ENCODE results near the gene ASTN2. TPM values are rescaled to one million over a fixed set of nuclear protein-coding genes. Genes with fewer than 3 reads are reported as not detected.
A peak's percentile ranks its signal among the peaks of the same experiment; 100 is the strongest.

ASTN2 gene
- total RNA-seq, 5 donors from 2014 or later (not counting 1 experiment from before 2014, with no cell fraction given), result 3.7 to 4.8 (median 4.4) TPM

- POLR2A ChIA-PET, result no interaction called here
- WGBS (ENCODE audit: insufficient coverage), result no CpG with 5 or more reads among the region's 1 CpG
These were observed 751.3 kb downstream of the ASTN2 start for GRCh38 chr9:116663581-116663980.

GRCh38 chr9:116662646-116663310 lies 752.1 kb downstream of the ASTN2 start:
- H3K36me3 ChIP-seq (ENCODE audit: control insufficient read depth in 2 of 2, extremely low read depth in 1 of 2, insufficient read depth in 1 of 2, low read length in 1 of 2), result no peaks in the 10 kb centered on the region
- no peaks in the 10 kb centered on the region for H3K4me1 ChIP-seq (ENCODE audit: control insufficient read depth in 1 of 2, extremely low read depth in 1 of 2, insufficient read depth in 2 of 2, low read length in 2 of 2)
- WGBS (ENCODE audit: insufficient coverage), result 92% methylated on average over 2 of the region's 6 CpGs
- ChIA-PET POLR2A (no interaction called here), CTCF (interaction anchor here in 1 of 2 donors (0.6 kb wide), 1 partner anchor 945 kb away, joined by 3 read pairs; no protein-coding TSS in a partner anchor)
- no peak overlapping the region for H3K4me3 ChIP-seq (ENCODE audit: control insufficient read depth in 1 of 2, extremely low read depth in 1 of 2, low read length in 1 of 2)
- no peaks in the 10 kb centered on the region for H3K27me3 ChIP-seq (replicated peaks in 1 of 2; ENCODE audit: control insufficient read depth in 2 of 2, extremely low read depth in 1 of 2, insufficient read depth in 2 of 2, low read length in 1 of 2)
- no peaks in the 10 kb centered on the region for H3K9me3 Mint-ChIP-seq
- no peak for ATAC-seq (replicated peaks in 1 of 4)
- H3K27ac ChIP-seq (ENCODE audit: low read length), result no peak overlapping the region
- H3K27me3 Mint-ChIP-seq, result no peaks in the 10 kb centered on the region
- H3K9me3 ChIP-seq, result no peaks in the 10 kb centered on the region
- no peak for DNase-seq
- H3K4me1 Mint-ChIP-seq, result no peaks in the 10 kb centered on the region
- H3K36me3 Mint-ChIP-seq, result no peaks in the 10 kb centered on the region
- H3K4me3 Mint-ChIP-seq, result no peak overlapping the region
- H3K27ac Mint-ChIP-seq, result no peak overlapping the region

More at GRCh38 chr9:116663581-116663980, 751.3 kb downstream of the ASTN2 start:
- Histone ChIP-seq H3K4me3 (ENCODE audit: control insufficient read depth in 1 of 2, extremely low read depth in 1 of 2, low read length in 1 of 2) (no peak overlapping the region), H3K27ac (ENCODE audit: low read length) (no peak overlapping the region), H3K36me3 (ENCODE audit: control insufficient read depth in 2 of 2, extremely low read depth in 1 of 2, insufficient read depth in 1 of 2, low read length in 1 of 2) (no peaks in the 10 kb centered on the region), H3K4me1 (ENCODE audit: control insufficient read depth in 1 of 2, extremely low read depth in 1 of 2, insufficient read depth in 2 of 2, low read length in 2 of 2) (no peaks in the 10 kb centered on the region), H3K27me3 (replicated peaks in 1 of 2; ENCODE audit: control insufficient read depth in 2 of 2, extremely low read depth in 1 of 2, insufficient read depth in 2 of 2, low read length in 1 of 2) (no peaks in the 10 kb centered on the region), H3K9me3 (no peaks in the 10 kb centered on the region)
- DNase-seq, result no peak
- Mint-ChIP-seq H3K36me3 (no peaks in the 10 kb centered on the region), H3K9me3 (no peaks in the 10 kb centered on the region), H3K4me1 (no peaks in the 10 kb centered on the region), H3K4me3 (no peak overlapping the region), H3K27me3 (no peaks in the 10 kb centered on the region), H3K27ac (no peak overlapping the region)
- CTCF ChIA-PET, result interaction anchor here in 1 of 2 donors (0.5 kb wide), 1 partner anchor 1076 kb away, joined by 3 read pairs; no protein-coding TSS in a partner anchor
- no peak for ATAC-seq (replicated peaks in 1 of 4)

DNA sequence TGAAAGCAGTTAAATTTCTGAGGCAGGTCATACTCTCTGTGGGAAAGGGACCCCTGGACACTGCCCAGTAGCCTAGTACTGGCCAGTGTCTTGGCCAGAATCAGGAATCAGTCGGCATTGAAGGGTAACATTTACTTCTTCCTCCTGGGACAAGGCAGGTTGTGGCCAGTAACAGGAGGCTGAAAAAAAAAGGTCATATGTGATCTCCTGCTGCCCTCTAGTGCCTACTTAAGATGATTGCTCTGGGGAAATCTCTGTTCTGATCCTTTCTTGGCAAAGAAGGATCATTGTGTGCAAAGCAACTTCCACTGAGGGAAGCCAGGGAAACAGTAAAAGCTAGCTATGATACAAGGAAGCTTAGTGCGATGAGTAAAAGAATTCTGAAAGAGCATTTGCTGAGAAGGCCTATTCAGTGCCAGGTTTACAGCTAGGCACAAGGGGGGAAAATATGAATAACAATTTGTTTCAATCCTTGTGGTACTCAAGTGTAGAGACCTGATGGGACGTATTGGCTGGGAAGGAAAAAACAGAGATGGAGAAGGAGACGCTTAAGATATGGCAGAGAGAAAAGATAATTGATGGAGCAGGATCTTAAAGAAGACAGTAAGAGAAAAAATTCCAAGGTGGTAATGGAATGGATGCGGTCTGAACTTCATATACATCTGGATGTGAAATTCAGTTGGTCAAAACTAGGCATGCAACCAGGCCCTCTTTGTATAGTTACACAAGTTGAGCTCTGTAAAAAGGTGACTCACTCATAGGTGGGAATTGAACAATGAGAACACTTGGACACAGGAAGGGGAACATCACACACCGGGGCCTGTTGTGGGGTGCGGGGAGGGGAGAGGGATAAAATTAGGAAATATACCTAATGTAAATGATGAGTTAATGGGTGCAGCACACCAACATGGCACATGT lies 753.6 kb downstream of the ASTN2 start:
- H3K27ac ChIP-seq (ENCODE audit: low read length), result no peak overlapping the region
- H3K27ac Mint-ChIP-seq, result no peak overlapping the region
- POLR2A ChIA-PET, result interaction anchor here in 1 of 2 donors (0.6 kb wide), 1 partner anchor 33 kb away, joined by 4 read pairs; no protein-coding TSS in a partner anchor
- ATAC-seq (replicated peaks in 1 of 4) (peak in 2 of 4 experiments; percentile 40 to 43), DNase-seq (peak in 6 of 35 experiments; percentile 2 to 60 (median 4))
- no peaks in the 10 kb centered on the region for H3K4me1 ChIP-seq (ENCODE audit: control insufficient read depth in 1 of 2, extremely low read depth in 1 of 2, insufficient read depth in 2 of 2, low read length in 2 of 2)
- H3K9me3 ChIP-seq, result no peaks in the 10 kb centered on the region
- H3K36me3 Mint-ChIP-seq, result no peaks in the 10 kb centered on the region
- H3K4me1 Mint-ChIP-seq, result no peaks in the 10 kb centered on the region
- no peak overlapping the region for H3K4me3 ChIP-seq (ENCODE audit: control insufficient read depth in 1 of 2, extremely low read depth in 1 of 2, low read length in 1 of 2)
- H3K36me3 ChIP-seq (ENCODE audit: control insufficient read depth in 2 of 2, extremely low read depth in 1 of 2, insufficient read depth in 1 of 2, low read length in 1 of 2), result no peaks in the 10 kb centered on the region
- no peaks in the 10 kb centered on the region for H3K27me3 ChIP-seq (replicated peaks in 1 of 2; ENCODE audit: control insufficient read depth in 2 of 2, extremely low read depth in 1 of 2, insufficient read depth in 2 of 2, low read length in 1 of 2)
- CTCF ChIA-PET, result interaction anchor here (0.6 kb wide), 2 partner anchors 1068 to 1073 kb away, joined by 3 to 5 read pairs; no protein-coding TSS in a partner anchor
- no peaks in the 10 kb centered on the region for H3K27me3 Mint-ChIP-seq
- H3K4me3 Mint-ChIP-seq, result no peak overlapping the region
- H3K9me3 Mint-ChIP-seq, result no peaks in the 10 kb centered on the region
- 60% methylated on average over 5 of the region's 7 CpGs for WGBS (ENCODE audit: insufficient coverage)

- H3K27ac Mint-ChIP-seq, result no peak overlapping the region
- H3K4me3 Mint-ChIP-seq, result no peak overlapping the region
- no peaks in the 10 kb centered on the region for H3K27me3 ChIP-seq (replicated peaks in 1 of 2; ENCODE audit: control insufficient read depth in 2 of 2, extremely low read depth in 1 of 2, insufficient read depth in 2 of 2, low read length in 1 of 2)
- DNase-seq (no peak), ATAC-seq (replicated peaks in 1 of 4) (no peak)
- ChIA-PET CTCF (interaction anchor here in 1 of 2 donors (0.7 kb wide), 1 partner anchor 69 kb away, joined by 10 read pairs; no protein-coding TSS in a partner anchor), POLR2A (interaction anchor here (0.6 to 0.7 kb wide), 2 partner anchors 61 to 1606 kb away, joined by 3 to 16 read pairs; no protein-coding TSS in a partner anchor)
- no peaks in the 10 kb centered on the region for H3K4me1 ChIP-seq (ENCODE audit: control insufficient read depth in 1 of 2, extremely low read depth in 1 of 2, insufficient read depth in 2 of 2, low read length in 2 of 2)
- no peaks in the 10 kb centered on the region for H3K36me3 Mint-ChIP-seq
- H3K9me3 ChIP-seq, result no peaks in the 10 kb centered on the region
- no peaks in the 10 kb centered on the region for H3K36me3 ChIP-seq (ENCODE audit: control insufficient read depth in 2 of 2, extremely low read depth in 1 of 2, insufficient read depth in 1 of 2, low read length in 1 of 2)
- H3K4me1 Mint-ChIP-seq, result no peaks in the 10 kb centered on the region
- H3K9me3 Mint-ChIP-seq, result no peaks in the 10 kb centered on the region
- WGBS (ENCODE audit: insufficient coverage), result 100% methylated on average over 1 of the region's 2 CpGs
- no peak overlapping the region for H3K27ac ChIP-seq (ENCODE audit: low read length)
- no peak overlapping the region for H3K4me3 ChIP-seq (ENCODE audit: control insufficient read depth in 1 of 2, extremely low read depth in 1 of 2, low read length in 1 of 2)
- H3K27me3 Mint-ChIP-seq, result no peaks in the 10 kb centered on the region
These were observed 756.6 kb downstream of the ASTN2 start for GRCh38 chr9:116658265-116658664.

- Histone ChIP-seq H3K36me3 (ENCODE audit: control insufficient read depth in 2 of 2, extremely low read depth in 1 of 2, insufficient read depth in 1 of 2, low read length in 1 of 2) (no peaks in the 10 kb centered on the region), H3K9me3 (no peaks in the 10 kb centered on the region), H3K27ac (ENCODE audit: low read length) (no peak overlapping the region), H3K4me3 (ENCODE audit: control insufficient read depth in 1 of 2, extremely low read depth in 1 of 2, low read length in 1 of 2) (no peak overlapping the region), H3K4me1 (ENCODE audit: control insufficient read depth in 1 of 2, extremely low read depth in 1 of 2, insufficient read depth in 2 of 2, low read length in 2 of 2) (no peaks in the 10 kb centered on the region), H3K27me3 (replicated peaks in 1 of 2; ENCODE audit: control insufficient read depth in 2 of 2, extremely low read depth in 1 of 2, insufficient read depth in 2 of 2, low read length in 1 of 2) (no peaks in the 10 kb centered on the region)
- 80% methylated on average over 1 of the region's 2 CpGs for WGBS (ENCODE audit: insufficient coverage)
- Mint-ChIP-seq H3K27ac (no peak overlapping the region), H3K27me3 (no peaks in the 10 kb centered on the region), H3K4me3 (no peak overlapping the region), H3K9me3 (no peaks in the 10 kb centered on the region), H3K4me1 (no peaks in the 10 kb centered on the region), H3K36me3 (no peaks in the 10 kb centered on the region)
- ChIA-PET POLR2A (no interaction called here), CTCF (no interaction called here)
- DNase-seq, result no peak
- no peak for ATAC-seq (replicated peaks in 1 of 4)
These were observed 757.9 kb downstream of the ASTN2 start for GRCh38 chr9:116656977-116657376.

- H3K9me3 Mint-ChIP-seq, result no peaks in the 10 kb centered on the region
- no peaks in the 10 kb centered on the region for H3K36me3 ChIP-seq (ENCODE audit: control insufficient read depth in 2 of 2, extremely low read depth in 1 of 2, insufficient read depth in 1 of 2, low read length in 1 of 2)
- H3K4me3 Mint-ChIP-seq, result no peak overlapping the region
- 87% methylated on average over 3 of the region's 5 CpGs for WGBS (ENCODE audit: insufficient coverage)
- H3K36me3 Mint-ChIP-seq, result peaks cover 1% of the 10 kb centered on the region
- H3K27ac Mint-ChIP-seq, result no peak overlapping the region
- H3K9me3 ChIP-seq, result no peaks in the 10 kb centered on the region
- no peaks in the 10 kb centered on the region for H3K27me3 ChIP-seq (replicated peaks in 1 of 2; ENCODE audit: control insufficient read depth in 2 of 2, extremely low read depth in 1 of 2, insufficient read depth in 2 of 2, low read length in 1 of 2)
- H3K4me1 ChIP-seq (ENCODE audit: control insufficient read depth in 1 of 2, extremely low read depth in 1 of 2, insufficient read depth in 2 of 2, low read length in 2 of 2), result no peaks in the 10 kb centered on the region
- DNase-seq (no peak), ATAC-seq (replicated peaks in 1 of 4) (no peak)
- no peaks in the 10 kb centered on the region for H3K27me3 Mint-ChIP-seq
- no peak overlapping the region for H3K27ac ChIP-seq (ENCODE audit: low read length)
- ChIA-PET CTCF (no interaction called here), POLR2A (no interaction called here)
- H3K4me3 ChIP-seq (ENCODE audit: control insufficient read depth in 1 of 2, extremely low read depth in 1 of 2, low read length in 1 of 2), result no peak overlapping the region
- H3K4me1 Mint-ChIP-seq, result no peaks in the 10 kb centered on the region
These were observed 758.3 kb downstream of the ASTN2 start for GRCh38 chr9:116656501-116656971.
